Heart left ventricle (tissue), 13 donors: Measurements from ENCODE around the gene RAD51C.

Source experiments
- POLR2A ChIP-seq, 2 donors: fragments of 450-650 bp; IDR thresholded peaks; one replicate each; pipeline ENCODE4 v1.6.1; 2017; ENCODE audit warnings: antibody characterized with exemption in 2 of 2, mild to moderate bottlenecking in 2 of 2, moderate library complexity in 2 of 2
- TF ChIP-seq, protein P1 (sequence below), 12 donors: fragments of 200-600 bp; sonication (generic) in 4 of 12; IDR thresholded peaks; one replicate each; pipeline versions ENCODE4 v1.5.0 to v1.8.0; 2018 to 2022; ENCODE audit warnings: antibody characterized with exemption in 12 of 12, mild to moderate bottlenecking in 5 of 12
- donor health status: ischemic (EF 13 %, LVEDD 7.1; RV severe dilation, severe dysfunction).
- donor health status: DM: no; HTN: yes; CAD: no.
- donor health status: DM: no; HTN: no; CAD: no.
- donor health status: ischemic (EF 25% LVEDD 6.9; RV normal size, moderate dysfunction).
- donor health status: ischemic (EF 25% LVEDD 5.7; RV mildly dilated, moderate dysfunction).
- donor health status: ischemic (EF 35%, LVEDD 5.7; RV mildly dilated, moderate dysfunction).
- donor health status: nonischemic (EF 11% LVEDD 7.7; RV severe dilation, severe dysfunction).
- donor health status: DM: yes; HTN: yes; CAD: no.
- donor health status: PGD.
- donor health status: ischemic (EF 29% LVEDD 5.4; RV normal size, mild dysfunction).
- donor health status: nonischemic (EF 23%, LVEDD 6.1; RV moderate dilation, normal function).

- TF ChIP-seq, protein P1, sequence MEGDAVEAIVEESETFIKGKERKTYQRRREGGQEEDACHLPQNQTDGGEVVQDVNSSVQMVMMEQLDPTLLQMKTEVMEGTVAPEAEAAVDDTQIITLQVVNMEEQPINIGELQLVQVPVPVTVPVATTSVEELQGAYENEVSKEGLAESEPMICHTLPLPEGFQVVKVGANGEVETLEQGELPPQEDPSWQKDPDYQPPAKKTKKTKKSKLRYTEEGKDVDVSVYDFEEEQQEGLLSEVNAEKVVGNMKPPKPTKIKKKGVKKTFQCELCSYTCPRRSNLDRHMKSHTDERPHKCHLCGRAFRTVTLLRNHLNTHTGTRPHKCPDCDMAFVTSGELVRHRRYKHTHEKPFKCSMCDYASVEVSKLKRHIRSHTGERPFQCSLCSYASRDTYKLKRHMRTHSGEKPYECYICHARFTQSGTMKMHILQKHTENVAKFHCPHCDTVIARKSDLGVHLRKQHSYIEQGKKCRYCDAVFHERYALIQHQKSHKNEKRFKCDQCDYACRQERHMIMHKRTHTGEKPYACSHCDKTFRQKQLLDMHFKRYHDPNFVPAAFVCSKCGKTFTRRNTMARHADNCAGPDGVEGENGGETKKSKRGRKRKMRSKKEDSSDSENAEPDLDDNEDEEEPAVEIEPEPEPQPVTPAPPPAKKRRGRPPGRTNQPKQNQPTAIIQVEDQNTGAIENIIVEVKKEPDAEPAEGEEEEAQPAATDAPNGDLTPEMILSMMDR (IDR thresholded peaks at IDR 0.05): no peak
- no peak for TF ChIP-seq POLR2A (IDR thresholded peaks at IDR 0.05)
Measured at GRCh38 chr17:58706351-58707140, 14.1 kb downstream of the RAD51C start.
